Hematopoietic multipotent progenitor cell (in vitro differentiated cells): ENCODE measurements around the gene KLF15. TPM values are rescaled to one million over a fixed set of nuclear protein-coding genes. Genes with fewer than 3 reads are reported as not detected.

ENCODE experiments used
- DNase-seq, 3 donors: peaks; one replicate each; pipeline ENCODE4 v3.0.0-alpha.2; 2011 to 2015; ENCODE audit warnings: low read depth in 2 of 3, low spot score in 2 of 3
- total RNA-seq: library from RNA; depleted of rRNA; stranded (reverse); fragments of >200 nt; gene quantifications from one replicate; pipeline ENCODE4 v1.2.3, GENCODE V29; 2012

The KLF15 gene
- total RNA-seq, 1 donor, result under 0.01 TPM

DNA sequence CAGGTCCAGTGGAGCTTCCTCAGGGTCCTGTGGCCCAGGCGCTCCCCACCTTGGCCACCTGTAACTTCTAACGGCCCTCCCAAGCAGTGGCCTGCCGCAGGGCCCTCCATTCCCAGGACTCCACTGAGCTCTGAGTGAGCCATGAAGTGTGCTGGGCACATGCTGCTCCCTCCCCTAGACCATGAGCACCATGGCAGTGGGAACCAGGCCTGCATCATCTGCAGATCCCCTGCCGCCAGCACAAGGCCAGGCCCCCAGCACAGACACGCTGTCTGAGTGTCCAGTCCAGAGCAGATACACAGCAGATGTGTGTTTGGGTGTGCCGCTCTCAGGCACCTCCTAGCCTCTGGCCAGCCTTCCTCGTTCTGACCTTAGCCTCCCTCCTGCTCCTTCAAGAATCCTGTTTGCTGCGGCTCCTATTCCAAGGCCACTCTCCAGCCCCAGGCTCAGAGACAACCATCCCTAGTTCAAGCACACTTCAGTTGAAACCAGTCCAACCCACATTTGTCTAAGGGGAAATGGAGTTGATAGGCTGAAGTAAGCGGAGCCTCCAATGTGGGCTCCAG is 7.0 kb upstream of the KLF15 start:
- DNase-seq, result no peak

GRCh38 chr3:126361211-126361610 is 4.0 kb upstream of the KLF15 start:
- no peak for DNase-seq

- DNase-seq, result no peak
Observed at GRCh38 chr3:126360714-126361060, 3.5 kb upstream of the KLF15 start.

GRCh38 chr3:126360046-126360713 is 3.0 kb upstream of the KLF15 start:
- DNase-seq, result no peak

GRCh38 chr3:126358816-126359181 is 1.6 kb upstream of the KLF15 start:
- no peak for DNase-seq

- DNase-seq, result no peak
Observed at GRCh38 chr3:126358038-126358815, 1.0 kb upstream of the KLF15 start.

- peak in 1 of 3 donors; percentile 11 for DNase-seq
Observed at GRCh38 chr3:126356373-126357264, 589 bp downstream of the KLF15 start.

GRCh38 chr3:126355777-126356372 is 1.3 kb downstream of the KLF15 start:
- no peak for DNase-seq

DNA sequence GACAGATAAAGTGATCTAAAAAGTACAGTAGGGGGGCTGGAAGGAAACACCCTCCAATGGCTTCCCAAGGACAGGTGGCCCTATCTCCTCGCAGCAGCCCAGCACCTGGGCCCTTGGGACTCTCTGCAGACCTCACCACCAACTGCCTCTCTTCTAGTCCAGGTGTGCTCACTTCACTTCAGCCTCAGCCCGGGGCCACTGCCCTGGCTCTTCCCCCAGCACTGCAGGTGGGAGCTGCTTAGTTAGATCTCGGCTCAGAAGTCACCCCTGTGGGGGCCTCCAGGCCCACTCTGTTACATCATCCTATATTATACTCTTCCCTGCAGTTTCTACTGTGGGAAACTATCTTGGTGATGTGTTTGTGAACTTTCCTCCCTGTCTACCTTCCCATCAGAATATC is 2.0 kb downstream of the KLF15 start:
- no peak for DNase-seq

DNA sequence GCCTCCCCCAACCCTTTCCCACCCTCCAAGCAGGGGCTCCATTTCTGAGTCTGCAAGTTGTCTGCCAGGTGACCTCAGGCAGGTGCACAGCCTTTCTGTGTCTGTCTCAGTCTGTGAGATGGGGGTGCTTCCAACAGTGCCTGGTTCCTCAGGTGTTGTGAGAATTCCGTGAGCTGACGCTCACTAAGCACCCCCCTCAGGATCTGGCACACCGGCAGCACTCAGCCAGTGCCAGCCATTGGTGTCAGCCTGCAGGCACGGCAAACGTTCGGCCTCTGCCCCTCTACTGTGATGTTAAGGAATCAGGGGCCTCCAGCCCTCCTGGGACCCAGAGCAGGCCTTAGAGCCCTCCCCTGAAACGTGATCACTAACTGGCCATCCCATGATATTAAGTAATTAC is 2.4 kb downstream of the KLF15 start:
- no peak for DNase-seq

DNA sequence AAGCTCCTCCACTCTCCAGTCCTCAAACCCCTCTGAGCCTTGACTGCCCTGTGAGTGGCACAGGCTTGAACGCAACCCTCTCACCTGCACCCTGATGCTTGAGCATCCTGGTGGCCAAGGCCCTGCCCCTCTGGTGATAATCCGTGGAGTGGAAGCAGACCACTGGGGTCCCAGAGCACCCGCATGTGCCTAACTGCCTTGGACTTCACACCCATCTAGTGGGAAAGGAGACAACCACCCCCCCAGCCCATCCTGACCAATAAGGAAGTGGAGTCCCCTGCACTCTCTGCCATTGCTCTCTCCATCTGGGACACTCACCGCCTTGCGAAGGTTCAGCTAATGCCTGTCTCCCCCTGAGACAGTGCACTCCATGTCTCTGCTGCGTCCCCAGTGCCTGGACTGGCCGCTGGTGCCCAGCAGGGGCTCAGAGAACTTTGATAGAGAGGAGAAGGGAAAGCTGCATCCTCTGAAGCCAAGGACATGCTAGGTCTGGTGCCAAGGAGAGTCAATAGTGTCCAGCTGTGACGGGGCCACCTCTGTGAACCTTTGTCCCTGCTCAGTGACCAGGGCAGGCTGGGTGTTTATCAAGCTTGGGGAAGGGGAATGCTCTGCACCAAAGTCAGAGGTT is 3.4 kb downstream of the KLF15 start:
- DNase-seq, result no peak

DNA sequence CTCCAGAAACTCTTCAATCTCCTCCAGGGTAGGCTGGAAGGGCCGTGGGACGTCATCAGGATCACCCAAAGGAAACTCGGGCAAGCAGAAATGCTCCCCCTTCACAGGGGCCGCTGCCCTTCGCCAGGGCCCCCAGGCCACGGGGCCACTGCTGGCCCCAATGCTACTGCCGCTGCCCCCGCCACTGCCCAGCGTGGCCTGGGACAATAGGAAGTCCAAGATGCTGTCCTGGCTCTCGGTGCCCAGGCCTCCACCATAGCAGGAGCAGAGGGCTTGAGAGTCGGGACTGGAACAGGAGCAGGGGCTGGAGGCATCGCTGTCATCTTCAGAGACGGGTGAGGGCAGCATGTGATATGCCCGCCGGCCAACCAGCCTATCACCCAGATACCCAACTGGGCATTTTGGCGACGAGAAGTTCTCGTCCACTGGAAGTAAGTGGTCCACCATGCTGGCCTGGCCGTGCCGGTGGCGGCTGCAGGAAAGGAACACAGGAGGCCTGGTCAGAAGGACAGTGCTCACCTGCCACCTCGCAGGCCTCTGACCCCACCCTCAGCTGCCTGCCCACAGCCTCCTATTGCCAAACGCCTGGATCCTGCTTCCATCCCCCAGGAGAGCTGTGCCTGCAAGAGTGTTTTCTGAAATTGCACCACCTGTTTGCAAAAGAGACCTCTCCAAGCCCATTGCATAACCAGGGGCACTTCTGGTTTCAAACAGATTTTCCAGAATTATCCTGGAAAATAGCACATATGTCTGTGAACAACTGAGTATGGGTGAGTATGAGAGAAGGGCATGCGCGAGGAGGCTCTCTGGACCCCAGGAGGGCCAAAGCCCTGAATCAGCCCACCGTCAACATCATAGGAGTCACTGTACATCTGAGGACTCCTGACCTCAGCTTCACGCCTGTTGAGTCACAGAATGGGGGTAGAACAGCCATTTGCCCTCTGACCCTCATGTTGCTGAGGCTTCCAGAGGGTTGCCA is 4.4 kb downstream of the KLF15 start:
- no peak for DNase-seq

GRCh38 chr3:126351771-126352475 is 5.3 kb downstream of the KLF15 start:
- DNase-seq, result no peak

DNA sequence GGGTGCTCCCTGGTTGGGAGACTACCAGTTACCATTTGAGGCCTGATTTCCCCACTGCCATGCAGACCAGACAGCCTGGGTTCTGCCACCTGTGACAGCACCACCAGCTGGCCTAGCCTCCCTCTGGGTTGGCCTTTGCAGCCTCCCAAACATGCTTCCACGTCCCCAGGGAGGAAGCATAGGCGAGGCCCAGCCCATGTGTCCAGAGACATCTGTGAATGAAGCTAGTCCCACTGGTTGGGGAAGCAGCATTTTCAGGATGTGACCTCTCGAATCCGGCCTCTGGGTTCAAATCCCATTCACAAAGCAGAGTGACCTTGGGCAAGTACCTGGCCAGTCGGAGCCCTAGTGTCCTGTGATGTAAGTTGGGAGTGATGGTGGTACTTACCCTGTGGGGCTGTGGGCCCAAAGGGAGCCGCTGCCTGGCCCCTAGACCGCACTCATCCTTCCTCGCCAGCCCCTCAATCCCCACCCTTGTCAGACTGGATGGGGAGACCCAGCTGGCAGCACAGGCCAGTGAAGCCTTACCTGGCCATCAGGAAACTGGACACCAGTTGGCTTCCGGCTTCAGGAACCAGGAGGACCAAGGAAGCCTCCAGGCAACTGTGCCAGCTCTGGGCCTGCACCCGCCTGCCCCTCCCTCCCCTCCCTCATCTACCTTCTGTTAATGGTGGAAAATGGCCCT is 6.0 kb downstream of the KLF15 start:
- DNase-seq, result no peak

GRCh38 chr3:126350502-126351085 is 6.6 kb downstream of the KLF15 start:
- DNase-seq, result no peak

DNA sequence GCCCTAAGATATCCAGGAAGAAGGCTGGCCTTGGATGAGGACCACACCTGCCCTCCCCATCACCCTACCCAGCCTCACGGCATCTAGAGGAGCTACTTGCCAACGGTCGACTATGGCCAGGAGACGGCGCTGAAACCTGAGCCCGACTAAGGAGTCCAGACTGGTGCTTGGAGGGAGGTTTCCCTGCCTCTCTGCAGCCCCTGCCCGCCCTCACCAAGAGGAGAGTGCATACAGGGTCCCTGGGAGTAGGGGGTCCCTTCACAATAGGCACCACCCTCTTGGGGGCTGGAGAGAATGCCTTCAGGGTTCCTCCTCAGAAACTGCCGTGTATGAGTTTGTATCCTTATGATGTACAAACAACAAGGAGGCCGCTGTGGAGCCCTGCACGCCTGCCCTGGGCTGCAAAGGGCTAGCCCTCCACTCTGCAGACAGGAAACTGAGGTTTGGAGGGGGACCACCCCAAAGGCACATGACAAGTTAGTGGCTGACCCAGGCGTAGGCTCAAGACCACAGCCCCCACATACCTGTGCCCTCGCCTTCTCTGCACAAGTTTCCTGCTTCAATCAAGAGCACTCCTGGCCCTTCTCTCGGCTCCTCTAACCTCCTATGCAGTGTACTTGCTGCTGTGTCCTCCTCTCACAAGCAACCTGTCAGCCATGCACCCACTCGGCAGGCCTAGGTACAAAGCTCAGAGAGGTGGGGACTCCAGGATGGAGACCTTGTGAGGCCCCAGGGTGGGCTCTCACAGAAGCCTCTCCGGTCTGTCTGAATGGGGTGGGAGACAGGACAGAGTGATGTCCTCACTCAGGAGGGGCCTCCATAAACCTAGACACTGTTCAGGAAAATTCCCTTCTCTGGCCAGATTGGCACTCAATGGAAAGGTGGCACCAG is 7.4 kb downstream of the KLF15 start:
- DNase-seq, result no peak

- DNase-seq, result no peak
Observed at GRCh38 chr3:126349071-126349470, 8.1 kb downstream of the KLF15 start.
